IPS DF 6.9 (cell line): ENCODE data around the gene AP5M1.
"Not testable (repeated sequence)": the region's sequence is repeated elsewhere in the genome, so short reads cannot be mapped to it uniquely, and the experiment has no call there.

Experiments
- DNase-seq: peaks from one replicate; pipeline ENCODE4 v3.0.0-alpha.2; 2013; ENCODE audit warnings: low read depth, low spot score
- H3K27ac ChIP-seq: one replicate; pipeline ENCODE4 v1.5.1; 2013; ENCODE audit warnings: low read length, control low read depth
- H3K27me3 ChIP-seq: 2 replicates; pipeline ENCODE4 v1.6.1; 2013; ENCODE audit warnings: mild to moderate bottlenecking, low read length; ENCODE audit not compliant: control insufficient read depth, insufficient read depth
- H3K36me3 ChIP-seq: 2 replicates; pipeline ENCODE4 v1.6.1; 2013; ENCODE audit warnings: low read length; ENCODE audit not compliant: control insufficient read depth, insufficient read depth
- H3K4me1 ChIP-seq: 2 replicates; pipeline ENCODE4 v1.6.1; 2013; ENCODE audit warnings: low read length; ENCODE audit not compliant: control insufficient read depth, insufficient read depth
- H3K4me3 ChIP-seq: 2 replicates; pipeline ENCODE4 v1.5.1; 2013; ENCODE audit warnings: mild to moderate bottlenecking, low read length
- H3K9me3 ChIP-seq: 2 replicates; pipeline ENCODE4 v1.6.1; 2013; ENCODE audit warnings: low read length, inconsistent platforms; ENCODE audit not compliant: control insufficient read depth, insufficient read depth
- WGBS: extraction: QIAGEN DNeasy Blood & Tissue Kit; methylation state at CpG from one replicate; pipeline ENCODE4 v1.1.7; 2013; ENCODE audit warnings: mixed read lengths, missing lambda C conversion rate; ENCODE audit not compliant: insufficient read length, insufficient coverage; 5-methylcytosine and 5-hydroxymethylcytosine counted together

AP5M1 gene, protein sequence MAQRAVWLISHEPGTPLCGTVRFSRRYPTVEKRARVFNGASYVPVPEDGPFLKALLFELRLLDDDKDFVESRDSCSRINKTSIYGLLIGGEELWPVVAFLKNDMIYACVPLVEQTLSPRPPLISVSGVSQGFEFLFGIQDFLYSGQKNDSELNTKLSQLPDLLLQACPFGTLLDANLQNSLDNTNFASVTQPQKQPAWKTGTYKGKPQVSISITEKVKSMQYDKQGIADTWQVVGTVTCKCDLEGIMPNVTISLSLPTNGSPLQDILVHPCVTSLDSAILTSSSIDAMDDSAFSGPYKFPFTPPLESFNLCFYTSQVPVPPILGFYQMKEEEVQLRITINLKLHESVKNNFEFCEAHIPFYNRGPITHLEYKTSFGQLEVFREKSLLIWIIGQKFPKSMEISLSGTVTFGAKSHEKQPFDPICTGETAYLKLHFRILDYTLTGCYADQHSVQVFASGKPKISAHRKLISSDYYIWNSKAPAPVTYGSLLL

DNA sequence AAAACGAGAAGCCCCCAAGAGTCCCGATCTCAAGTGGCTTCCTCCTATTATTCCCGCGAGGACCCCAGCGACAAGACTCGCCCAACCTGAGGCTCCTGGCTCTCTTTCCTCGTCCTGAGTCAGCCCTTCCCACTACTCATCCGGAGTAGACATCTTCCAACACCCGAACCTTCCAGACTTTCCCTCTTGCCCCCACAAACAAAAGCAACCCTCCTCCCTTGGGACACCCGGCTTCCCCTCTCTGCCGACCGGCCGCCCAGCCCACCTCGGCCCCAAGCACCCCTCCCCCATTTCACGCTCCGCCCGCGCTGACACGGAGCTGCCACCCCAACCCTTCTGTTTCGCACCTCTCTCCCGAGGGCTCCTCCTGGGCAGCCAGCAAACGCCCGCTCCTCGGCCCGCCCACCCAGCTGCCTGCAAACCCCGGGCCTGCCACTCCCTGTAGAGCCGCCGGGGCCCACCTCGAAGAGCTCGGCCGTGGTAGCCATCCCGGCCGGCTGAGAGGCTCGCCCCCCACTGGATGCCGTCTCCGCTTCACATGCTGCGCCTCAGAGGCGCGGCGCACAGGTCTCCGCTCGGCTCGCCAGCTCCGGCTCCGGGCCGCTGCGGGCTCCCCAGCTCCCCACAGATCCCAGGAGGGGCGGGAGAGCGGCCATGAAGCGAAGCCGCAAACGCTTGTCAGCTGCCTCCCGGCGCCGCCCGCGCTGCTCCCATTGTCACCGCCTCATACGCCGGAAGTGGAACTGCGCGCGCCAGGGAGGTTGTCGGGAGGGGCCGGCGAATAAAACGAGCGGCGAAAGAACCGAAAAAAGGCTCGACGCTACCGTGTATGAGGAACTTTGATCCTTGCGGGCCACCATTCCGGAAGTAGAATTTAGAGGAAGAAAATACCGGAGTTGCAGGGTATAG lies at the start of gene AP5M1, which contains the start of gene EXOC5:
TSS of gene AP5M1 (plus strand) at position 811 of the 909 bp plus-strand sequence. CDS start 344 bp downstream, outside the sequence.
TSS of gene EXOC5 (minus strand) at position 745 of the 909 bp plus-strand sequence. CDS start at position 488, 257 bp downstream.
- DNase-seq: peak; percentile 70
- Histone ChIP-seq H3K4me1 (peaks cover 1% of the 10 kb centered on the region; the same call in 1 of the 2 replicates), H3K36me3 (no peaks in the 10 kb centered on the region), H3K27me3 (no peaks in the 10 kb centered on the region), H3K4me3 (peak within 1 kb of the TSS; percentile 70), H3K9me3 (no peaks in the 10 kb centered on the region), H3K27ac (no peak within 1 kb of the TSS)
- no CpG with 5 or more reads among the region's 76 CpGs for WGBS

DNA sequence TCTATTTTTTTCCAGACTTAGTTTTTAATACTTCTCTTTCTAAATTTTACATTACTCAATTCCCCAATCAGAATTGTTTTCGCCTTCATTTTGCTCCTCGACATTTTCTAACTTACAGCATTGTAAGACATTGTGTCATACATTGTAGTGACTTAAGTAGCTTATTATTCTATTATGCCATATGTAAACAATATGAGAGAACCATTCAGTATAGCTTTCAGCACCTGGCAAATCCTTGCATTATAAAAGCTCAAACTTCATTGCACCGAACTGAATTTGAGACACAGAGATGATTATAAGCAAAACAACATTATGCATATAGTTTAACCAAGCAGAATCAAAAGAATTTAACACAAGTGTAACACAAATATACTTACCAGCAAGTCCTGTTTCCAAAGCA lies 46.8 kb upstream of the AP5M1 start:
- Histone ChIP-seq H3K9me3 (no peaks in the 10 kb centered on the region), H3K4me1 (peaks cover 3% of the 10 kb centered on the region), H3K36me3 (no peaks in the 10 kb centered on the region), H3K4me3 (no peak overlapping the region), H3K27me3 (no peaks in the 10 kb centered on the region), H3K27ac (no peak overlapping the region)
- WGBS: 100% methylated on average over 2 of the region's 3 CpGs
- DNase-seq: no peak

DNA sequence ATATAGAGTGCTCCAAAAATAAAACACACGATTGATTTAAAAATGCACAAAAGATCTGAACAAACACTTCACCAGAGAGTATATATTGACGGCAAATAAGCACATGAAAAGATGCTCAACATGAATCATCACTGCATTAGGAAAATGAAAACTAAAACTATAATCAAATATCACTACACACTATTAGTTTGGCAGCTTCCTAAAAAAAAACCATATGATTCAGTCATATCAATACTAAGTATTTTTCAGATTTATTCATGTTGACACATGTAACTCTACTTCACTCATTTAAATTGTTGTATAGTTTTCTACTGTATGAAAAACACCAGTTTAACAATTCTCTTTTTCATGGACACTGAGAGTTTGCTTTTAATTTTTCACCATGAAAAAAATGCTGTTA lies 41.7 kb upstream of the AP5M1 start:
- Histone ChIP-seq H3K4me3 (no peak overlapping the region), H3K9me3 (no peaks in the 10 kb centered on the region), H3K36me3 (peaks cover 3% of the 10 kb centered on the region; the same call in 1 of the 2 replicates), H3K4me1 (peaks cover 3% of the 10 kb centered on the region), H3K27ac (no peak overlapping the region), H3K27me3 (no peaks in the 10 kb centered on the region)
- WGBS: no CpG with 5 or more reads among the region's 2 CpGs
- no peak for DNase-seq

DNA sequence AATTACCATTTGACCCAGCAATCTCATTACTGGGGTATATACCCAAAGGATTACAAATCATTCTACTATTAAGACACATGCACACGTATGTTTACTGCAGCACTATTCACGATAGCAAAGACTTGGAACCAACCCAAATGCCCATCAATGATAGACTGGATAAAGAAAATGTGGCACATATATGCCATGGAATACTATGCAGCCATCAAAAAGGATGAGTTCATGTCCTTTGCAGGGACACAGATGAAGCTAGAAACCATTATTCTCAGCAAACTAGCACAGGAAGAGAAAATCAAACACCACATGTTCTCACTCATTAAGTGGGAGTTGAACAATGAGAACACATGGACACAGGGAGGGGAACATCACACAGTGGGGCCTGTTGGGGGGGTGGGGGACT lies 40.5 kb upstream of the AP5M1 start:
- not testable (repeated sequence) for H3K27me3 ChIP-seq, H3K4me3 ChIP-seq, H3K9me3 ChIP-seq, H3K36me3 ChIP-seq, H3K4me1 ChIP-seq, DNase-seq, H3K27ac ChIP-seq
- no CpG with 5 or more reads among the region's 2 CpGs for WGBS

DNA sequence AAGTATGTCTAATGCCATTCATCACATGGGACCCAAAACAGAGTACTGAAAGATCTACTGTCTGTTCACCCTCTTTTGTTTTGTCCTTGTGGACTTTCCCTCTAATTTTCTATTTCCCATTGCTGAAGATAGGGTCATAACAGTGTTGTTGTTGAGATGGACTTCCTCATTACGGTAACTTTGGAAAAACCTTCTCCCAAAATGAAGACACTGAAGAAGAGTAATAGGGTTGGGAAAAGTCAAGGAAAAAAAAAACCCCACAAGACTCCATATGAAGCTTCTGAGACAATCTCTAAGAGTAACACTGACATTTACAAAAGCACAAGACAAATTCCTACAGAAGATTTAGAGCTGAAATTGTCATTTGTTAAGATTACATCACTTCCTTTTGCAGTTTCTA lies 36.8 kb upstream of the AP5M1 start:
- no peak overlapping the region for H3K4me3 ChIP-seq
- no CpG with 5 or more reads among the region's 1 CpG for WGBS
- H3K36me3 ChIP-seq: peaks cover 3% of the 10 kb centered on the region; the same call in 1 of the 2 replicates
- no peaks in the 10 kb centered on the region for H3K27me3 ChIP-seq
- no peaks in the 10 kb centered on the region for H3K9me3 ChIP-seq
- no peaks in the 10 kb centered on the region for H3K4me1 ChIP-seq
- H3K27ac ChIP-seq: no peak overlapping the region
- DNase-seq: no peak

DNA sequence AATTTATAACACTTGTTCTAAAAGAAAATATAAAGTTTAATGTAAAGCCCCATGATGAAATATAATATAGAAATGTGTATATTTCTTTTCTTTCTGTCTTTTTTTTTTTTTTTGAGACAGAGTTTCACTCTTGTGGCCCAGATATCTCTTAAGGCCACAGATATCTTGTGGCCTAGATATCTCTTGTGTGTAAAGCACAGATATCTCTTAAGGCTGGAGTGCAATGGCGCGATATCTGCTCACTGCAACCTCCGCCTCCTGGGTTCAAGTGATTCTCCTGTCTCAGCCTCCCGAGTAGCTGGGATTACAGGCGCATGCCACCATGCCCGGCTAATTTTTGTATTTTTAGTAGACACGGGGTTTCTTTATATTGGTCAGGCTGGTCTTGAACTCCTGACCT lies 28.7 kb upstream of the AP5M1 start:
- no CpG with 5 or more reads among the region's 7 CpGs for WGBS

DNA sequence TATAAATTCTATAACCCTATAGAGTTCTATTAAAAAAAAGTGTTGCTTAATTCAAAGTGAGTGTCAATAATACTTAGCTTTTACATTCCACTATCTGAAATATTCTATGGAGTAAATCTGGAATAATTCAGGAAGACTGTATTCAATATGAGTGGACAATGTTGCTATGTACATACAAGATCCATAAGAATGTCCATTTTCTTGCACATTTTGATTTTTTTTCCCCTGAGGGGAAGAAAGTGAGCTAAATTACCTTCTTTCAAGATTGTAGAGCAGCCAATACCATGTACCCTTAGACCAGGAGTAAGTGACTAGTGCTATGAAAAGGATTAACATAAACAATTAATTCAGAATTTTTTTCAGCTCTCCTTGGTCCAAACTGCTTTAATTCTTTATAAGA lies 25.5 kb upstream of the AP5M1 start:
- Histone ChIP-seq H3K4me1 (no peaks in the 10 kb centered on the region), H3K27me3 (no peaks in the 10 kb centered on the region), H3K4me3 (no peak overlapping the region), H3K27ac (no peak overlapping the region), H3K36me3 (no peaks in the 10 kb centered on the region), H3K9me3 (no peaks in the 10 kb centered on the region)
- no peak for DNase-seq

More for the DNA sequence above, 28.7 kb upstream of the AP5M1 start:
- H3K36me3 ChIP-seq, DNase-seq, H3K9me3 ChIP-seq, H3K4me1 ChIP-seq, H3K4me3 ChIP-seq, H3K27ac ChIP-seq, H3K27me3 ChIP-seq: not testable (repeated sequence)

DNA sequence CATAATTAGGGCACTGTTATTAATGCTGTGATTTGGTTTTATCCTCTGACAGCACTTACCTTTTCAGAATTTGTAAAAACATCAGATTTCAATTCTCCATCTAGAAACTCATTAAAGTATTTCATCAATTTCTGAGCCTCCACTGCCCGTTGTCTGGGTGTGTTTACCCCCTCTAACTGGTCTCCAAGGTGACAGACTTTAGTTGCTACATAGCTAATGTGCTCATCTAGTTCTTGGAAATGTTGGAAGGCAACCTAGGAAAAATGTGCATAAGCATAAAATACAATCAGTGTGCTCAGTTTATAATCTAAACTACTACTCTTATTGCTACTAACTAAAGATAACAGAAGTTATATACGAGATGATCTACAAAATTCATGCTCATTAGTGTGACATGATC lies 24.7 kb upstream of the AP5M1 start:
- no peak overlapping the region for H3K4me3 ChIP-seq
- H3K36me3 ChIP-seq: no peaks in the 10 kb centered on the region
- no peaks in the 10 kb centered on the region for H3K4me1 ChIP-seq
- no CpG with 5 or more reads among the region's 2 CpGs for WGBS
- H3K27me3 ChIP-seq: no peaks in the 10 kb centered on the region
- no peak overlapping the region for H3K27ac ChIP-seq
- H3K9me3 ChIP-seq: no peaks in the 10 kb centered on the region
- DNase-seq: no peak

DNA sequence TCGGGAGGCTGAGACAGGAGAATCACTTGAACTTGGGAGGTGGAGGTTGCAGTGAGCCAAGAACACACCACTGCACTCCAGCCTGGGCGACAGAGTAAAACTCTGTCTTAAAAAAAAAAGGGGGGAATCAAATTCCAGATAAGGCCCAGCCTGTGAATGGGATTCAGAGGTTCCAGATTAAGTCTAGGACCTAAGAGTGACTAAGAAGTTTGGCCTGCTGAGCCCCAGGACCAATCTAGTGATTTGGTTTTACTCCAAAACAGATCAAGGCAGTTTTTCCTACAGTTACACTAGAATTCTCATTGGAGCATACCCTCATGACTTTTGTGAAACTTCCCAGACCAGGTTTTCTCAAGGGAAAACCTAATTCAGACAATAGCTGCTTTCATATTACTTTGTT lies 22.8 kb upstream of the AP5M1 start:
- Histone ChIP-seq H3K27ac (no peak overlapping the region), H3K36me3 (no peaks in the 10 kb centered on the region), H3K27me3 (no peaks in the 10 kb centered on the region), H3K4me1 (no peaks in the 10 kb centered on the region), H3K9me3 (no peaks in the 10 kb centered on the region), H3K4me3 (no peak overlapping the region)
- WGBS: no CpG with 5 or more reads among the region's 2 CpGs
- DNase-seq: no peak

DNA sequence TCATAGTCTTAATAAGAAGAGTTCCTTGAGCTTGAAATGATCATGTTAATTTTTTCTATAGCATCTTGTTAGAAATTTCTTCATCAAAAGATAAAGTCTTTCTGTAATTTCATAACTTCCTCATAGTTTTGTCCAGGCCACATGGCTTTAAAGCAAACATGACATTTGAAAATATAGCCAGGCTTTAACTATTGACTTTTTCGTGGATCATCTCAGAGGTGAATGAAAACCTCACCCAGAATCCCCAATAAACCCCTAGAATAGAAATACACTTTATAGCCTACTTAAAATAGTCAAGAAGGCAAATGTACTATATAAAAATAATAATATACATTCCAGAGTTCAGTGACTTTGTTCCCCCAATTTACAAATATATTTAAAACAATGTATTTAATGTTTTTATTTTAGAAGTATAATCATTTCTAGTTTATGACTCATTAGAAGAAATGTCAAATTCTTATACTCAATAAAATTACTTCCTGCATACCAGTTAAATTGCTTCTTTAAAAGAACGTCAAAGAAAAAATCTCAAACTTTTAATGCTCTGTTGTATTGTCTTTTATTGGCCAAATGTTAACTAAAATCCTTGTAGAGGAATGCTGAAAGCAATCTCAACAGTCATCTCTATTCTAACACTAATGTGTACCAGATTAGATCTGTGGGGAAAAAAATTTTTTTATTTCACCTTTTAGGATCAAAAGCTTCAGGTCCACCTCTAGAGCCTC lies 21.7 kb upstream of the AP5M1 start:
- no peaks in the 10 kb centered on the region for H3K4me1 ChIP-seq
- no peak overlapping the region for H3K27ac ChIP-seq
- no peak overlapping the region for H3K4me3 ChIP-seq
- no peak for DNase-seq
- WGBS: no CpG with 5 or more reads among the region's 2 CpGs
- no peaks in the 10 kb centered on the region for H3K27me3 ChIP-seq
- no peaks in the 10 kb centered on the region for H3K9me3 ChIP-seq
- H3K36me3 ChIP-seq: no peaks in the 10 kb centered on the region
